GM10266 (cell line): ENCODE measurements around the gene GABBR2.

Experiments used
- DNase-seq: peaks from one replicate; pipeline ENCODE4 v3.0.0; 2012; ENCODE audit errors: extremely low spot score
- TF ChIP-seq, protein P1 (sequence below): IDR thresholded peaks from 2 replicates; pipeline ENCODE4 v1.5.1; 2012; ENCODE audit warnings: mild to moderate bottlenecking, low read depth; ENCODE audit not compliant: control insufficient read depth, insufficient read depth; ENCODE audit errors: missing control alignments

GABBR2 gene

DNA sequence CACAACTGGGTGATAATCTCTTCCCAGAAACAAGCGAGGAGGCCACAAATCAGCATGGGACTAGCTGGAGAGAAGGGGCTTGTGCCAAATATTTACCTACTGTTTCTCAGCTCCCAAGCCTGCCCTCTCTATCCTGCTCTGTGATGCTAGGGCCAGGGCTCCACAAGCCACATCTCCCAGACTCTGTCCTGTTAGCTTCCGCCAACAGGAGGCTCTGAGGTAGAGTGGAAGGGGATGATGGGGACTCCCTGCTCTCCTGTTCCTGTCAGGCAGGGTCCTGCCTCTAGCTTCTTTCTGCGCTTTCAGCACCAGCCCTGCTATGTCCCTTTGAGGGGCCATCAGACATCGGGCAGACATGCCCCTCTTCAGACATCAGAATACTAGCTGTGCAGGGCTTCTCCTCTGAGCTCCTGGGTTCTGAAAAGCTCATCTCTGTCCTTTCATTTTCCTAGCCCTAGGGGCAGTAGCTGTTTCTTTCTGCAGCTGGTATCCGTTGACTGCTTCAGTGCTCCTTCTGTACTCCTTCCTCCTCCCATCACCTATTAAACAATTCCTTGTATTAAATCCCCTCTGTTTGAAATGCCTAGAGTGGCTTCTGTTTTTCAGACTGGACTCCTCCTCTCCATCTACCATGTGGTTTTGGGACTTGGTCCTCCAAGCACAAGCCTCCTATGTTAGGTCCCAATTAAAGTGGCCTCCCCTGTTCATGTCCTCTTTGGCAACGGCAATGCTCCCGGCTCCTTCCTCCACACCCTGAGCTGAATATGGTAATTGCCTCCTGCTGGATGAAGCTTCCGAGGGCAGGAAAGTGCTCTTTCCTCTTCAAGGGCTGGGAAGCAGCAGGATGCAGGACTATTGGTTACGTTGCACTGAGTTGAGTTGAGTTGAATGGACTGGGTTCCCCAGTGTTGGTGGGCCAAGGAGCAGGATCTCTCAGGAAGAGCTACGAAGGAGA lies 292.2 kb downstream of the GABBR2 start:
- DNase-seq = no peak
- TF ChIP-seq, protein P1, sequence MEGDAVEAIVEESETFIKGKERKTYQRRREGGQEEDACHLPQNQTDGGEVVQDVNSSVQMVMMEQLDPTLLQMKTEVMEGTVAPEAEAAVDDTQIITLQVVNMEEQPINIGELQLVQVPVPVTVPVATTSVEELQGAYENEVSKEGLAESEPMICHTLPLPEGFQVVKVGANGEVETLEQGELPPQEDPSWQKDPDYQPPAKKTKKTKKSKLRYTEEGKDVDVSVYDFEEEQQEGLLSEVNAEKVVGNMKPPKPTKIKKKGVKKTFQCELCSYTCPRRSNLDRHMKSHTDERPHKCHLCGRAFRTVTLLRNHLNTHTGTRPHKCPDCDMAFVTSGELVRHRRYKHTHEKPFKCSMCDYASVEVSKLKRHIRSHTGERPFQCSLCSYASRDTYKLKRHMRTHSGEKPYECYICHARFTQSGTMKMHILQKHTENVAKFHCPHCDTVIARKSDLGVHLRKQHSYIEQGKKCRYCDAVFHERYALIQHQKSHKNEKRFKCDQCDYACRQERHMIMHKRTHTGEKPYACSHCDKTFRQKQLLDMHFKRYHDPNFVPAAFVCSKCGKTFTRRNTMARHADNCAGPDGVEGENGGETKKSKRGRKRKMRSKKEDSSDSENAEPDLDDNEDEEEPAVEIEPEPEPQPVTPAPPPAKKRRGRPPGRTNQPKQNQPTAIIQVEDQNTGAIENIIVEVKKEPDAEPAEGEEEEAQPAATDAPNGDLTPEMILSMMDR = no peak

DNA sequence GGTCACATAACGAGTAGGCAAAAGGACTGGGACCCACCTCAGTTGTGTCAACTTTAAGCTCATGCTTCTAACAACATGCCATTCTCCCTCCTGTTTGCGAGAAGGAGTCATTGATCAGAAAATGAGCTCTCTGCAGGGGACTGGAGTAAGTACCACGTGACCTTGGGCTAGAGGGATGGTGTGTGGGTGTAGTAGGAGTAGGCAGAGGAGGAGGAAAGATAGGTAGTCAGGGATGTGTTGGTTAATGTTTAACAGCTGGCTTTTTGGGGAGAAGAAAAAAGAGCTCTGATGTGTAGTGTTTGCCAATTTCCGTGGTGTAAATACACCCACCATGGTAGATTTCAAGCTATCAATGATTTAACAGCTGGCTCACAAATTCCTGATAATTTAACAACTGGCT lies 293.0 kb downstream of the GABBR2 start:
- TF ChIP-seq, protein P1 = no peak
- DNase-seq = no peak

DNA sequence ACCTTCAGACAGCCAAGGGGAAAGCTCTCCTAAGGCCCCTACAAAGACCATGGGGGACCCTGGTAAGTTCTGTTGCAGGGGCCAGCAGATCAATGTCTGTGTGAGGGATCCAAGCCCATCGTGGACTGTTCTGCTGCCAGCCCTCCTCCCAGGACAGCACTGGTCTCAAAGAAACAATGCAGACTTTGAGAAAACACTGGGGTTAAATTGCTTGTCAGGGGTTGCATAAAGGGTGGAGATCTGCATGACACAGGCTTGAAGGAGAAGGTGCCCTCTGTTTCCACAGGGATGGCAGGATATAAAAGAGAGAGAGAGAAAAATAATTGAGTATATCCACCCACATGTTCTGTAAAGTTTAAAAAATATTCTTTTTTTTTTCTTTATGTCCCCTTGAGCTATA lies 295.7 kb downstream of the GABBR2 start:
- DNase-seq = no peak
- TF ChIP-seq, protein P1 = no peak

DNA sequence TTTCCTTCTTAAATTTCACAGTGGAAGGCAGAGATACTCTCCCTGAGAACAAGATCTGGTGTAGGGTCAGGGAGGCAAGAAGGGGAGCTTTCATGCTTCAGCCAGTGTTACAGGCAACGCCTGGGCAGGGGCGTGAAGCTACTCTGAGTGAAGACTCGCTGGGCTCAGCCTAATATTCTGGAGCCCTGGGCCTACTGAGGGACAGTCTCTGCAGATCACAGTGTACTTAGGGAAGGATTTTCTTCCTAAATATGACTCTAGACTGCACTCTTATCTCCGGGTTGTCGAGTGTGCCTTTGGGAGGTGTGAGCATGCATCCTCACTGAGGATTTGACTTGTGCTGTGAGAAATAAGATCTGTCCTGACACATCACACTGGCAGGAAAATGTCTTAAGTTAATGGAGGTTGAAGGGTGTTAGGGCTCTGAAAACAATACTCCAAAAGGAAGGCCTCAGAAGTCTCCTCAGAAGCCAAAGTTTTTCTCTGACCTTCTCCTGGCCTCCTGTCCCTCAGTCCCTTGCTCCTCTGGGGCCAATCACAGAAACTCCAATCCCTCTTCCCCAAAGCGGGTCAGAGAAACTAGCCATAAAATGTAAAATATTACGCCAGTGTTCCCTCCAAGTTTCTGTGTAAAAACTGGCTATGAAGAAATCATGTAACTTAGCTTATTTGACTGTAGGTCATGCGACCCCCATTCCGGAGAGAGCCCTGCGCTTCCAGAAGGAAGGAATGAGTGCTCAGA lies 296.5 kb downstream of the GABBR2 start:
- no peak for DNase-seq
- TF ChIP-seq, protein P1 = no peak

DNA sequence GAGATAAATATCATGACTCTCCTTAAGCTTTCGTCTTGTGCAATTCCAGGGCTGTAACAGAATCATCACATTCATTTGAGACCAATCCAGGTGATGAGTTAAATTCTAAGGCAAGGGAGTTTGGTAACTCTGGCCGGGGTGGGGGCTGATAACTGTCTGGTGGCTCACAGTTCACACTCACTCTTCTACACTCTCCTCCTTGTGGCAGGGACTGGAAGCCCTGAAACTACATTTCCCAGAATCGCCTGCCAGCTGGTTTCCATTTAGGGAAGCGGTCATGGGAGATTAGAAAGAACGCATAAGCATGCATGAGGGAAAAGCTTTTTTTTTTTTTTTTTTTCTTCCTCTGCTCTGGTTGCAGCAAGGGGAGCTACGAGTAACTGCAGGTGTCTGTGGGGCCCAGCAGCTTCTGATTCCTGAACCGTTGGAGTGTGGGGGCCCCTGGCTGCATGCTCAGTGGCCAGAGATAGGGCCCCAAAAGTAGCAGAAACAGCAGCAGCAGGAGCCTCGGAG lies 298.5 kb downstream of the GABBR2 start:
- TF ChIP-seq, protein P1 = no peak
- DNase-seq = no peak

DNA sequence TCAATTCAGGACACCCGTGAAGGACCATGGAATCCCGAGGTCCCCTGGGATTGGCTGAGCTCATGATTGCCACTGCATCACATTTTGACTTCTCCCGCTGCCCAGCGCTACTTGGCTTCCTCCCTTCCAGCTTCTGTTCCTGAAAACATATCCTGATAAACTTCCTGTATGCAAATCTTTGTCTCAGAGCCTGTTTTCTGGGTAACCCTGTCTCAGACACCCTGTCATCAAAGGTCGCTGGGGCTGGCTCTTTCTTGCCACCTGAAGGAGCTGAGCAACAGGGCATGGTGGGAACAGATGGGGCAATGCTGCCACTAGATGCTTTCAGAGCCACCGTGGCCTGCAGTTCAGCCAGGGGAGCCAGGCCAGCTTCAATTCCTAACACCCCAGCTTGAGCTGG lies 299.0 kb downstream of the GABBR2 start:
- TF ChIP-seq, protein P1 = no peak
- DNase-seq = no peak
